Bone marrow (tissue), 2 donors: Measurements from ENCODE around the gene TICAM2.

Source experiments
- DNase-seq, 2 donors: peaks; one replicate each; lab custom pipeline; 2025; lab: John Stamatoyannopoulos, UW

TICAM2 gene

DNA sequence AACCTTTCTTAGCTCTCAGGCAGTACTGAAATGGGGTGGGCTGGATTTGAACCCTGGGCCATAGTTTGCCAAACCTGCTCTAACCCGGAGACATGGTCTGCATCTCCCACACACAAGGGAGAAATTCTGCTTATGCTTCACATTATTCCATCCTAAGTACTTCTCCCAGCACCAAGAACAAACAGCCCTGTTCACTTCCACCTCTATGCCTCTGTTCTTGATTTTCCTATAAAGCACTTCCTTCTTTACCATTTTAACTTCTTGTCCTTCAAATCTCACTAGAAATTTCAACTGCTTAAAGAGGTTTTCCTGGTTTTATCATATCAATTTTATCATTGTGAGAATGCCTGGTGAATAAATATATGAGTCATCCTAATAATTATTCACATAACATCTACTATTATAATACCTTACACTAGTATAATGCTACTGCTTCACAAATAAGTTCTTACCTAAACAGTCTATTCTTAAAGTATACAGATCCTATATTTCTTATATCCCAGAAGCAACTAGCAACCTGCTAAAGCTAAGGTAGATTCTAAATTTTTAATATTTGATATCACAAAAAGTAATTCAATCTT lies 70.4 kb downstream of the TICAM2 start:
- no peak for DNase-seq

DNA sequence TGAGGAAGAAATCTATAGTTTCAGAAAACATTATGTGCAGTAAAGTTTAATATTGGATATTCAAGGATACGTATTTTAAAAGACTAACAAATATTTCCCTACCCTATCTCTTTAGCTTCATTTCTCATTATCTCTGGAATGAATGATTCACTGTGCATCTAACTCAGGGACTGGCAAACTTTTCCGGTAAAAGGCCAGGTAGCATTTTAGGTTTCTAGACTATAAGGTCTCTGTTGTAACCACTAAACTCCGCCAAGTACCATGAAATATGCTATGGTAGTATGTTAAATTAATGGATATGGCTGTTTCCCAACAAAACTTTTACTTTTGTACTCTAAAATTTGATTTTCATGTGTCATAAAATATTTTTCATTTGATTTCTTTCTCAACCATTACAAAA lies 70.9 kb downstream of the TICAM2 start:
- no peak for DNase-seq

DNA sequence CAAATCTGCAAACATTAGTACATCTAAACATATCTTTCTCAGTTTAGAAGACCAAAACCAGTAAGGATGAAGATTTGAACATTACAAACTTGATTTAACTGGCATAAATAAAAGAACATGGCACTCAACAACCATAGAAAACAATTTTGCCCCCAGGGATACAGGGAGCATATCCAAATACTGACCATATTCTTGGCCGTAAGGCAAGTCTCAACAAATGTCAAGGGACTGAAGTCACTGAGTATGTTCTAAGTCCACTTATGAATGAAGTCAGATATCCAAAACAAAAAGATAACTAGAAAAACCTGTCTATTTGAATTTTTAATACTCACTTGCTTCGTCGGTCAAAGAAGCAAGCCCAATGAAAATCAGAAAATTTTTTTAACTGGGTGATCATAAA lies 71.9 kb downstream of the TICAM2 start:
- DNase-seq: no peak
